Neural crest cell (in vitro differentiated cells): ENCODE results near the gene RAI1. TPM values are rescaled to one million over a fixed set of nuclear protein-coding genes. Genes with fewer than 3 reads are reported as not detected.

Source experiments
- DNase-seq: peaks from one replicate; pipeline ENCODE4 v3.0.0; 2021; ENCODE audit warnings: low read depth, mixed read lengths, low spot score
- H3K27ac Mint-ChIP-seq: one replicate; pipeline ENCODE4 v1.8.0; 2021; ENCODE audit warnings: mild to moderate bottlenecking, mixed read lengths; ENCODE audit not compliant: unreplicated experiment
- H3K27me3 Mint-ChIP-seq: 2 replicates; pipeline ENCODE4 v1.8.0; 2021; ENCODE audit warnings: low read depth, mild to moderate bottlenecking, mixed read lengths
- H3K36me3 Mint-ChIP-seq: 2 replicates; pipeline ENCODE4 v1.8.0; 2021; ENCODE audit warnings: low read depth, mild to moderate bottlenecking, mixed read lengths
- H3K4me1 Mint-ChIP-seq: 2 replicates; pipeline ENCODE4 v1.8.0; 2021; ENCODE audit warnings: mixed read lengths
- H3K4me3 Mint-ChIP-seq: one replicate; pipeline ENCODE4 v1.8.0; 2021; ENCODE audit warnings: mild to moderate bottlenecking, mixed read lengths
- H3K9me3 Mint-ChIP-seq: 2 replicates; pipeline ENCODE4 v1.8.0; 2021; ENCODE audit warnings: mixed read lengths
- CTCF ChIP-seq: fragments of 200-600 bp; sonication (generic); conservative IDR thresholded peaks from 2 replicates; pipeline ENCODE4 v1.5.0; 2021; ENCODE audit warnings: antibody characterized with exemption, mild to moderate bottlenecking
- total RNA-seq: library from RNA; stranded (reverse); gene quantifications from 2 replicates; pipeline ENCODE4 v1.2.1, GENCODE V29; 2021

The RAI1 gene
- total RNA-seq, 1 donor from 2014 or later: 54.0 TPM

- Mint-ChIP-seq H3K4me3 (peak overlapping the region; percentile 97), H3K27me3 (peaks cover 4% of the 10 kb centered on the region), H3K27ac (peak overlapping the region; percentile 81), H3K4me1 (peaks cover 50% of the 10 kb centered on the region), H3K36me3 (no peaks in the 10 kb centered on the region), H3K9me3 (no peaks in the 10 kb centered on the region)
- DNase-seq: peak; percentile 69
- no peak for TF ChIP-seq CTCF
Measured at GRCh38 chr17:17839791-17840707, 158.8 kb downstream of the RAI1 start.

GRCh38 chr17:17840751-17841591 lies 159.7 kb downstream of the RAI1 start:
- DNase-seq: no peak

GRCh38 chr17:17841601-17842025 lies 160.4 kb downstream of the RAI1 start:
- Mint-ChIP-seq H3K27me3 (peaks cover 4% of the 10 kb centered on the region), H3K36me3 (no peaks in the 10 kb centered on the region), H3K9me3 (no peaks in the 10 kb centered on the region), H3K4me1 (peaks cover 41% of the 10 kb centered on the region), H3K27ac (peak overlapping the region; percentile 93), H3K4me3 (no peak overlapping the region)
- DNase-seq: no peak
- no peak for TF ChIP-seq CTCF

More at GRCh38 chr17:17840751-17841591, 159.7 kb downstream of the RAI1 start:
- H3K4me1 Mint-ChIP-seq: peaks cover 42% of the 10 kb centered on the region
- H3K4me3 Mint-ChIP-seq: peak overlapping the region; percentile 80
- H3K27me3 Mint-ChIP-seq: peaks cover 4% of the 10 kb centered on the region
- no peak for TF ChIP-seq CTCF
- no peaks in the 10 kb centered on the region for H3K36me3 Mint-ChIP-seq
- H3K27ac Mint-ChIP-seq: peak overlapping the region; percentile 93
- H3K9me3 Mint-ChIP-seq: no peaks in the 10 kb centered on the region

- Mint-ChIP-seq H3K4me1 (peaks cover 37% of the 10 kb centered on the region), H3K9me3 (no peaks in the 10 kb centered on the region), H3K27me3 (peaks cover under 1% of the 10 kb centered on the region), H3K36me3 (no peaks in the 10 kb centered on the region), H3K27ac (no peak overlapping the region), H3K4me3 (no peak overlapping the region)
- DNase-seq: no peak
- no peak for TF ChIP-seq CTCF
Measured at GRCh38 chr17:17842111-17842876, 161.0 kb downstream of the RAI1 start.

GRCh38 chr17:17843096-17843495 lies 161.8 kb downstream of the RAI1 start:
- Mint-ChIP-seq H3K27ac (no peak overlapping the region), H3K4me3 (no peak overlapping the region), H3K36me3 (no peaks in the 10 kb centered on the region), H3K9me3 (no peaks in the 10 kb centered on the region), H3K27me3 (no peaks in the 10 kb centered on the region), H3K4me1 (peaks cover 29% of the 10 kb centered on the region)
- TF ChIP-seq CTCF: no peak
- no peak for DNase-seq
